ENCODE measurements around the gene NME5. TPM values are rescaled to one million over a fixed set of nuclear protein-coding genes. Genes with fewer than 3 reads are reported as not detected.

Gene NME5
- total RNA-seq, 4 donors from 2014 or later, result 4.3 to 14.4 (median 12.0) TPM

DNA sequence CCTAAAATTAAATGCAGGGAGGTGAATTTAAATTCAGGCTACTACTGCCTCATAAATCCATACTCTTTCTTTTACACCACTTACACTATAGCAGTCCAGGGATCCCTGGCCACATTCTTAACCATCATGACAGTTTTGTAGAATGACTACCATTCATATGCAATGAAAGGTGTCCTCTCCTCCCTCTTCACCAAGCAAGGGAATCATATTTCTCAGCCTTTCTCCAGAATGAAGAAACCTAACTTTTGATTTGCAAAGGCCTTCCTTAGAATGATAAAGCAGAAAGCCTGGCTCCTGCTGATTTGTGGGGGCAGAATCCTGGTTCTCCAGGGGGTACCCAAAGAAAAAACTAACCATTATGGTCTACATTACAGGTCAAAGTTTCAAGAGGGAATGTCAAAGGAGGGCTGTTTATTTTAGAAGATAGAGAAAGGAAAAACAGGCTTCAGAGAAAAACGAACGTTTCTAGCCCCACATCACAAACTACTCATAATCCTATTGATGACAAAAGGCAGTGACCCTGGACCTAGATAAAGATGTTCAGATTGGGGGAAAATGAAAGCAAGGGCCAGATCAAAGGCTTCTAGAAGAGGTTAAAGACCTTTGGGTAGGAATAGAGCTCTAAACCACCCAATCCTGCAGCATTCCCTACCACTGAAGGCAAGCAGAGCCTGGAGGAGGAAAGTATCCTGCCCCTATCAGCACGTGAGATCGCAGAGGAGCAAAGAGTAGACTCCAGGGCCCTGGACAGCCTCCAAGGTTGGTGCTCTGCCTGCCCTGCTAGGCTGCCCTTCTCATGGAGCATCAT is 43.9 kb downstream of the NME5 start:
- intact Hi-C loops (cut with DNase I), result no loop called here
- Histone ChIP-seq H3K9me3 (no peaks in the 10 kb centered on the region), H3K27ac (no peak overlapping the region), H3K4me3 (replicated peaks in 1 of 3) (no peak overlapping the region), H3K27me3 (no peaks in the 10 kb centered on the region), H3K4me1 (no peaks in the 10 kb centered on the region), H3K36me3 (no peaks in the 10 kb centered on the region)
- TF ChIP-seq POLR2A (IDR thresholded peaks at IDR 0.05), result no peak
- TF ChIP-seq, protein P1, sequence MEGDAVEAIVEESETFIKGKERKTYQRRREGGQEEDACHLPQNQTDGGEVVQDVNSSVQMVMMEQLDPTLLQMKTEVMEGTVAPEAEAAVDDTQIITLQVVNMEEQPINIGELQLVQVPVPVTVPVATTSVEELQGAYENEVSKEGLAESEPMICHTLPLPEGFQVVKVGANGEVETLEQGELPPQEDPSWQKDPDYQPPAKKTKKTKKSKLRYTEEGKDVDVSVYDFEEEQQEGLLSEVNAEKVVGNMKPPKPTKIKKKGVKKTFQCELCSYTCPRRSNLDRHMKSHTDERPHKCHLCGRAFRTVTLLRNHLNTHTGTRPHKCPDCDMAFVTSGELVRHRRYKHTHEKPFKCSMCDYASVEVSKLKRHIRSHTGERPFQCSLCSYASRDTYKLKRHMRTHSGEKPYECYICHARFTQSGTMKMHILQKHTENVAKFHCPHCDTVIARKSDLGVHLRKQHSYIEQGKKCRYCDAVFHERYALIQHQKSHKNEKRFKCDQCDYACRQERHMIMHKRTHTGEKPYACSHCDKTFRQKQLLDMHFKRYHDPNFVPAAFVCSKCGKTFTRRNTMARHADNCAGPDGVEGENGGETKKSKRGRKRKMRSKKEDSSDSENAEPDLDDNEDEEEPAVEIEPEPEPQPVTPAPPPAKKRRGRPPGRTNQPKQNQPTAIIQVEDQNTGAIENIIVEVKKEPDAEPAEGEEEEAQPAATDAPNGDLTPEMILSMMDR (IDR thresholded peaks at IDR 0.05), result no peak
- 41 to 54% methylated on average over 4 of the region's 4 CpGs for WGBS, 2 donors
- DNase-seq, result no peak

DNA sequence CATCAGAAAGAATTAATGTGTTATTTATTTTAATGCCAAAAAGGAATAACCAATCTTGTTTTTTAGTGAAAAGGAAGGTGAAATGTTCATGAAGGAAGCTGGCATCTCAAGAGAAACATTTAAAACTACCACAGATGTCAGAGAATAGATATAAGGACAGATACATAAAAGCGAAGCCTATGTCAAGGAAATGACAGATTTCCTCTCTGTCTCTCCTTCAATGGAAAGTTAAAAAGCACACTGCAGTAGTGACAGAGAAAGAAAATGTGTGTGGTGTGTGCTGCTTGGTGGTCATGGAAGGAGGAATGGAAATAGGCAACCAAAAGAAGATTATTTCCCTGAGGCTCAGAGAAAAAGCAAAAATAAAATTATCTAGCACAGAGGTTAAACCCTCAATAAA is 46.2 kb downstream of the NME5 start:
- 66 to 68% methylated on average over 1 of the region's 1 CpG for WGBS, 2 donors

DNA sequence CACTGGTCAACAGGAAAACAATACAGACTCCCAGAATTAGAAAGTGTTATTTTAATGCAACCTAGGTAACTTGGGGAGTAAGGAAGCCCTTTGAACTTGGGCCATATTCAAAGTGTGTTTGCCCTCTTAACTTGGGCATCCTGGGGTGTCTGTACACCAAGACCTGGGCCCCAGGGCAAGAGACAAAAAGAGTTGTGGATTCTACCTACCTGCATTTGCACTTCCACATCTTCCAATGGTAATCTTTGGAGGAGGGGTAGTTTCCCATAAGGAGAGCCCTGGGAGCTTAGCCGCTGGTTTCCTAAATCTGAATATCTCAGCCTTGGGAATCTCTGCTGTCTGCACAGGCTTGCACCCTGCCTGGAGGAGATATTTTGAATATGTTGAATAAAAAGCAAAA is 46.9 kb downstream of the NME5 start:
- Histone ChIP-seq H3K9me3 (no peaks in the 10 kb centered on the region), H3K27me3 (no peaks in the 10 kb centered on the region), H3K27ac (no peak overlapping the region), H3K4me3 (replicated peaks in 1 of 3) (no peak overlapping the region), H3K4me1 (no peaks in the 10 kb centered on the region), H3K36me3 (no peaks in the 10 kb centered on the region)
- WGBS, 2 donors, result 61 to 64% methylated on average over 1 of the region's 1 CpG
- no peak for DNase-seq
- TF ChIP-seq, protein P1 (IDR thresholded peaks at IDR 0.05), result no peak
- TF ChIP-seq POLR2A (IDR thresholded peaks at IDR 0.05), result no peak
- intact Hi-C loops (cut with DNase I), result no loop called here

More for the DNA sequence above, 46.2 kb downstream of the NME5 start:
- no peak overlapping the region for H3K4me3 ChIP-seq (replicated peaks in 1 of 3)
- no peaks in the 10 kb centered on the region for H3K9me3 ChIP-seq
- intact Hi-C loops (cut with DNase I), result no loop called here
- H3K27me3 ChIP-seq, result no peaks in the 10 kb centered on the region
- H3K27ac ChIP-seq, result no peak overlapping the region
- TF ChIP-seq, protein P1 (IDR thresholded peaks at IDR 0.05), result no peak
- no peak for TF ChIP-seq POLR2A (IDR thresholded peaks at IDR 0.05)
- DNase-seq, result no peak
- no peaks in the 10 kb centered on the region for H3K4me1 ChIP-seq
- no peaks in the 10 kb centered on the region for H3K36me3 ChIP-seq

DNA sequence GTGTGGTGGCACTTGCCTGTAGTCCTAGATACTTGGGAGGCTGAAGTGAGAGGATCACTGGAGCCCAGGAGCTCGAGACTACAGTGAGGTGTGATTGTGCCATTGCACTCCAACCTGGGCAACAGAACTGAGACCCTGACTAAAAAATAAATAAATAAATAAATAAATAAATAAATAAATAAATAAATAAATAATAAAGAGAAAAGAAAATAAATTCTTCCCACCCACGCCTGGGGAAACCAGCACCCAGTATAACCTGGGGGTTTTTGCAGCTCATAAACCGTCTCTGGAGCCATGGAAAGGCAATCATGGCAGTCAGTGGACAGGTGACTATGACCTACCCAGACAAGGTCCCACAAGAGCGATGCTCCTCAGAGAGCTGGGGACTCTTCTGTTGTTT is 47.5 kb downstream of the NME5 start:
- 83 to 87% methylated on average over 4 of the region's 4 CpGs for WGBS, 2 donors
- no peak for TF ChIP-seq POLR2A (IDR thresholded peaks at IDR 0.05)
- TF ChIP-seq, protein P1 (IDR thresholded peaks at IDR 0.05), result no peak

DNA sequence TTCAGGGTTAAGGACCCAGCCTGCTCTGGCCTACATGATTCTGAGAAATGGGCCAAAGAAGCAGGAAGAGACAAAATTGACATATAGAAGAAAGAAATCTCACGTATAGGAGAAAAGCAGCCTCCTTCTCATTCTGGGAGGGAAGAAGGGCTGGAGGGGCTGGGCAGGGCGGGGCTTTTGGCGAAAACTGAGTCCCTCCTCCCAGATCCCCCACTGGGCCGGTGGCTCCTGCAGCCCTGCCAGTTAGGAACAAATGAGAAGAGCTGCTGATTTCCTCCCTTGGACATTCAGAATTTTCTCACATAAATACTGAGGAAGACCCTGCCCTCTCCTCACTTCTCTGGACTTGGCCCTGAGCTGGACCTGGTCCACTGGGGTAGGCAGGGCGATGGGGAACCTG is 55.5 kb downstream of the NME5 start, which contains the start of gene WNT8A:
WNT8A (plus strand) TSS at position 332 of the 400 bp plus-strand sequence. CDS start 95 bp downstream, outside the sequence.
- Histone ChIP-seq H3K27me3 (no peaks in the 10 kb centered on the region), H3K27ac (no peak within 1 kb of the TSS), H3K4me1 (no peaks in the 10 kb centered on the region), H3K36me3 (no peaks in the 10 kb centered on the region), H3K4me3 (replicated peaks in 1 of 3) (no peak within 1 kb of the TSS), H3K9me3 (no peaks in the 10 kb centered on the region)
- no peak for DNase-seq
- 75 to 86% methylated on average over 5 of the region's 5 CpGs for WGBS, 2 donors
- intact Hi-C loops (cut with DNase I), result no loop called here
- TF ChIP-seq, protein P1 (IDR thresholded peaks at IDR 0.05), result no peak
- TF ChIP-seq POLR2A (IDR thresholded peaks at IDR 0.05), result no peak

More for the DNA sequence above, 47.5 kb downstream of the NME5 start:
- H3K27me3 ChIP-seq, result no peaks in the 10 kb centered on the region
- intact Hi-C loops (cut with DNase I), result no loop called here
- no peaks in the 10 kb centered on the region for H3K4me1 ChIP-seq
- DNase-seq, result no peak
- no peaks in the 10 kb centered on the region for H3K36me3 ChIP-seq
- no peak overlapping the region for H3K27ac ChIP-seq
- no peaks in the 10 kb centered on the region for H3K9me3 ChIP-seq
- H3K4me3 ChIP-seq (replicated peaks in 1 of 3), result no peak overlapping the region
